ENCODE measurements around the gene CDH5. TPM values are rescaled to one million over a fixed set of nuclear protein-coding genes. Genes with fewer than 3 reads are reported as not detected.

CDH5 gene
- polyA plus RNA-seq, 1 experiment = not detected

DNA sequence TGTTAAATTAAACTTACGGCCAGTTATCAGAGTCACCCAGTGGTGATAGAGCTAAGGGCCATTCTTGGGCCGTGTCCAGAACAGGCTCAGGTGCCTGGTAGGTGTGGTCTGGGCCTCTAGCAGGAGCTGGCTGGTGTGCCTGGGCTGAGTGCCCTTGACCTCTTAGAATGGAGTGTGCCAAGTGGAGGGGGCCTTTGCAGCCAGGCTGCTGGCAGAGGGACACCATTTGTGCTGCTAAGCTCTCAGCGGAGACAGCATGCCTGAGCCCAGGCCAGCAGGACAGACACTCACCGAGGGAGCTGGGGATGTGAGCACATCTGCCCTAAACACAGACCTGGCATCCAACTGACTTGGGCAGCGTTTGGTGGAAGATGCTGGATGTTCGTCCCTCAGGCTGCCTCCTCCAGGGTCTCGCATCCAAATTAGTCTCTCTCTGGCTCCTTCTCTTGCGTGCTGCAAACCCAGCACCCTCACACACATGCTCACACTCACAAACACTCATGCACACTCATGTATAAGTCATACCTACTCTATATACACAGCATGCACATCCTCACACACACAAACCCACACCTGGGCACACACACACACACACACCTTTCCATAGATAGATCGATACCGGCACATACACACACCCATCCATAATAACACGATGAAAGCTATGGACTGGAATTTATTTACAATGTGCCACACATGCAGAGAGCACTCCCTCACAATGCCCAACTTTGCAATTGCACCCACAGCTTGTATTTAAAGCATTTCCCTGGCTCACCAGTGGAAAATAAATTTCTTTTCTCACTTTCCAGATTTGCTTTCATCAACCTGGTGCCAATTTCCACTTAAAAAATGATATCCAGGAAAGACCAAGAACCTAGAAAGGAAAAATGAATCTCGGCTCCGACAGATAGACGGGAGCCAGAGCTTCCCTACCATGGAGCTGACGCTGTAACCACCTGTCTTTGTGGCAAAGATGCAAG lies 33.6 kb upstream of the CDH5 start:
- peaks cover 17% of the 10 kb centered on the region for H3K27me3 ChIP-seq (ENCODE audit: control insufficient read depth, insufficient read depth, low read length)
- no peak for DNase-seq (ENCODE audit: low read depth)
- no peak overlapping the region for H3K4me3 ChIP-seq (ENCODE audit: low read depth, low read length)
- CTCF ChIA-PET = interaction anchor here (1.0 to 1.8 kb wide), 5 partner anchors 9 to 12 kb away, joined by 3 to 9 read pairs (median 6); no protein-coding TSS in a partner anchor
- POLR2A ChIA-PET = no interaction called here
- H3K36me3 ChIP-seq (ENCODE audit: control insufficient read depth, insufficient read depth, low read length) = no peaks in the 10 kb centered on the region
- TF ChIP-seq CTCF (IDR thresholded peaks at IDR 0.05; ENCODE audit: insufficient read depth, low read depth, low read length) = no peak

- TF ChIP-seq CTCF (IDR thresholded peaks at IDR 0.05; ENCODE audit: insufficient read depth, low read depth, low read length) = no peak
- Histone ChIP-seq H3K27me3 (ENCODE audit: control insufficient read depth, insufficient read depth, low read length) (peaks cover 21% of the 10 kb centered on the region), H3K36me3 (ENCODE audit: control insufficient read depth, insufficient read depth, low read length) (no peaks in the 10 kb centered on the region), H3K4me3 (ENCODE audit: low read depth, low read length) (no peak overlapping the region)
- CTCF ChIA-PET = interaction anchor here (0.9 to 2.6 kb wide), 3 partner anchors 9 to 19 kb away, joined by 3 to 18 read pairs (median 3); no protein-coding TSS in a partner anchor
- POLR2A ChIA-PET = interaction anchor here (0.6 kb wide), 1 partner anchor 1332 kb away, joined by 13 read pairs; no protein-coding TSS in a partner anchor
- no peak for DNase-seq (ENCODE audit: low read depth)
Observed at GRCh38 chr16:66334853-66335574, 31.5 kb upstream of the CDH5 start.

DNA sequence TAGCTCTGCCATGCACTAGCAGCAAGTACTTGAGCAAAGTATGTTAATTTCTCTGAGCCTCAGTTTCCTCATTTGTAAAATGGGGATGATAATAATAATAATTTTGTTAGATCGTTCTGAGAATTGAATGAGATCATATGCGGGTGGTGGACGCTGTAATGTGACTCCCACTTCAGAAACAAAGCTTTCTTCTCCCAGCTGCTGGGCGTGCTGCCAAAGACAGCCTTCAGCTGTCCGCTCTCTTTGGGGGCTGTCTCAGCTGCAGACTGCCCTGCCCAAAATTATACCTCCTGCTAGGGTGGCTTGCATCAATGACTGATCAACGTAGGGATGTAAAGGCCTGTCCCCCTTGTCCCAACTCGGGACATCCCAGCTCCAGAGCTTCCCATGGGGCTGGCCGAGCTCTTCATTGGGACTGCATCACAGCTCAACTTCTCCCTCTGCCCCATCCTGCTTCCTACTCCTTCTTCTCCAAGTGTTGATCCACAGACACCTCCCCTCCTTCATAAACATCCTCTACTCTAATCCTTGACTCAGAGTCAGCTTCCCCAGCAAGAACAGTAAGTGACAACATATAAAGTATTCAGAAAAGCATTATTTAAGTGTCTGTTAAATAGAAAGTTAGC lies 30.7 kb upstream of the CDH5 start:
- H3K4me3 ChIP-seq (ENCODE audit: low read depth, low read length) = no peak overlapping the region
- no peak for TF ChIP-seq CTCF (IDR thresholded peaks at IDR 0.05; ENCODE audit: insufficient read depth, low read depth, low read length)
- no peak for DNase-seq (ENCODE audit: low read depth)
- ChIA-PET POLR2A (interaction anchor here (0.6 kb wide), 1 partner anchor 1333 kb away, joined by 13 read pairs; no protein-coding TSS in a partner anchor), CTCF (interaction anchor here (0.9 to 2.6 kb wide), 5 partner anchors 9 to 25 kb away, joined by 3 to 18 read pairs (median 3); no protein-coding TSS in a partner anchor)
- no peaks in the 10 kb centered on the region for H3K36me3 ChIP-seq (ENCODE audit: control insufficient read depth, insufficient read depth, low read length)
- peaks cover 21% of the 10 kb centered on the region for H3K27me3 ChIP-seq (ENCODE audit: control insufficient read depth, insufficient read depth, low read length)

DNA sequence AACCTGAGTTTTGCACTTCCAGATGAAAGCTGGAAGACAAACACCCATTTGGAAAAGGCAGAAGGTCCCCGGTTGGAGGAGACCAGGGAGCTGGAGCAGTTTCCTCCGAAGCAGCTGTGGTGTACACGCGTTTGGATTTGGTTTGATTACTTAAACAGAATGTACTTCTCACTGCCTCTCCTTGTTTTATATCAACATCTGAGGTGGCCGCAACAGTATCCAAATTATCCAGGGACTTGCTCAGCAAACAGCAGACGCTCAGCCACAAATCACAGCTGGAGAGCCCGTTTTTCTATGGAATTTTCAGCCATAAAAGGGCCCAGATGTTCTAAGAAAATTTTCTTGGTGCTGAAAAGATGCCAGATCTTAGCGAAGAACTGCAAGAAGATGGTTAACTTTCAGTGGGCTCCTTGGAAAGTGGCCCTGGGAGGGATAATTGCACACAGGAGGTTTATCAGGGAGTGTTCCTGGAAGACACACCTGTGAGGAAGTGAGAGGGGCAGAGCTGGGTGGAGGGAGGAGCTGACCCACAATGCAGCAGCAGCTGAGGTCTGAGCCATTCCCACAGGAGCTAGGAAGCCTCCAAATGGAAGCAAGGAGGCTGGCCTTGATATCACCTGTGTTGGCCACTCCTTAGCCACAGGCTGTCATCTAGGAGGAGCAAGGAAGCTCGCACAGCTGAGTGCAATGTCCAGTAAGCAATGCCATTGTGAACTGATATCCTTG lies 28.9 kb upstream of the CDH5 start:
- Histone ChIP-seq H3K27me3 (ENCODE audit: control insufficient read depth, insufficient read depth, low read length) (peaks cover 22% of the 10 kb centered on the region), H3K4me3 (ENCODE audit: low read depth, low read length) (no peak overlapping the region), H3K36me3 (ENCODE audit: control insufficient read depth, insufficient read depth, low read length) (no peaks in the 10 kb centered on the region)
- POLR2A ChIA-PET = no interaction called here
- DNase-seq (ENCODE audit: low read depth) = no peak
- TF ChIP-seq CTCF (IDR thresholded peaks at IDR 0.05; ENCODE audit: insufficient read depth, low read depth, low read length) = no peak
- CTCF ChIA-PET = interaction anchor here (1.0 to 2.6 kb wide), 5 partner anchors 7 to 62 kb away, joined by 3 to 18 read pairs (median 4); no protein-coding TSS in a partner anchor
